Measurements from ENCODE around the gene IGSF3.
"Not testable (repeated sequence)": the region's sequence is repeated elsewhere in the genome, so short reads cannot be mapped to it uniquely, and the experiment has no call there.

Gene IGSF3

GRCh38 chr1:116605315-116605714 lies 62.2 kb downstream of the IGSF3 start:
- no peak for DNase-seq (ENCODE audit: low spot score)
- no peak for TF ChIP-seq CTCF (IDR thresholded peaks at IDR 0.05; ENCODE audit: extremely low read depth, missing control alignments)

GRCh38 chr1:116604408-116604807 lies 63.1 kb downstream of the IGSF3 start:
- not testable (repeated sequence) for DNase-seq (ENCODE audit: low spot score)

GRCh38 chr1:116603646-116604045 lies 63.9 kb downstream of the IGSF3 start:
- not testable (repeated sequence) for DNase-seq (ENCODE audit: low spot score)

- not testable (repeated sequence) for DNase-seq (ENCODE audit: low spot score)
Observed at GRCh38 chr1:116599369-116599768, 68.2 kb downstream of the IGSF3 start.

GRCh38 chr1:116598420-116599036 lies 69.0 kb downstream of the IGSF3 start:
- DNase-seq (ENCODE audit: low spot score): not testable (repeated sequence)

GRCh38 chr1:116597388-116597787 lies 70.1 kb downstream of the IGSF3 start:
- DNase-seq (ENCODE audit: low spot score): not testable (repeated sequence)

GRCh38 chr1:116596742-116597307 lies 70.7 kb downstream of the IGSF3 start:
- not testable (repeated sequence) for DNase-seq (ENCODE audit: low spot score)

GRCh38 chr1:116595946-116596741 lies 71.4 kb downstream of the IGSF3 start:
- TF ChIP-seq CTCF (IDR thresholded peaks at IDR 0.05; ENCODE audit: extremely low read depth, missing control alignments): peak; percentile 13
- not testable (repeated sequence) for DNase-seq (ENCODE audit: low spot score)

GRCh38 chr1:116595065-116595840 lies 72.3 kb downstream of the IGSF3 start:
- not testable (repeated sequence) for DNase-seq (ENCODE audit: low spot score)

- not testable (repeated sequence) for DNase-seq (ENCODE audit: low spot score)
Observed at GRCh38 chr1:116593977-116594376, 73.6 kb downstream of the IGSF3 start.

GRCh38 chr1:116593401-116593800 lies 74.1 kb downstream of the IGSF3 start:
- not testable (repeated sequence) for DNase-seq (ENCODE audit: low spot score)

GRCh38 chr1:116591951-116592605 lies 75.5 kb downstream of the IGSF3 start:
- DNase-seq (ENCODE audit: low spot score): not testable (repeated sequence)

GRCh38 chr1:116591006-116591950 lies 76.3 kb downstream of the IGSF3 start:
- not testable (repeated sequence) for DNase-seq (ENCODE audit: low spot score)

GRCh38 chr1:116590359-116591005 lies 77.1 kb downstream of the IGSF3 start:
- not testable (repeated sequence) for DNase-seq (ENCODE audit: low spot score)

GRCh38 chr1:116589101-116589735 lies 78.3 kb downstream of the IGSF3 start:
- not testable (repeated sequence) for DNase-seq (ENCODE audit: low spot score)

Data from GM20000 (cell line).